SK-N-SH (cell line): ENCODE data around the gene KBTBD13. TPM values are rescaled to one million over a fixed set of nuclear protein-coding genes. Genes with fewer than 3 reads are reported as not detected.
A peak's percentile ranks its signal among the peaks of the same experiment; 100 is the strongest.

Experiments
- CTCF ChIA-PET: fragments of 300-600, 350-600 bp; formaldehyde crosslinking; extraction: SDS; loops from one replicate; lab custom pipeline; 2021; lab: Yijun Ruan, JAX
- POLR2A ChIA-PET: fragments of 350-600 bp; sonication (Branson Sonifier 250); formaldehyde crosslinking; extraction: SDS; loops from one replicate; lab custom pipeline; 2020; ENCODE audit warnings: antibody characterized with exemption, inconsistent platforms; lab: Yijun Ruan, JAX
- DNase-seq: peaks from one replicate; pipeline ENCODE4 v3.0.0; 2012
- H2AFZ ChIP-seq: fragments of 200-600 bp; sonication (generic); 2 replicates; pipeline ENCODE4 v1.8.1; 2016; ENCODE audit warnings: antibody characterized with exemption, mild to moderate bottlenecking, low read depth
- H3F3A ChIP-seq: fragments of 200-600 bp; sonication (generic); replicated peaks from 2 replicates; pipeline ENCODE3; 2016; ENCODE audit warnings: antibody characterized with exemption, mild to moderate bottlenecking; ENCODE audit not compliant: insufficient read depth
- H3K27ac ChIP-seq, 2 experiments: fragments of 200-500 bp in 1 of 2; fragments of 200-600 bp in 1 of 2; sonication (Bioruptor generic) in 1 of 2; sonication (generic), shearing (Covaris generic) in 1 of 2; 2 replicates each; pipeline versions ENCODE4 v1.5.1 to v1.6.1; 2014 to 2016; ENCODE audit warnings: low read depth in 2 of 2, inconsistent platforms in 1 of 2, low read length in 1 of 2, mild to moderate bottlenecking in 1 of 2, mixed read lengths in 1 of 2
- H3K27me3 ChIP-seq: fragments of 200-600 bp; sonication (generic), shearing (Covaris generic); 2 replicates; pipeline ENCODE4 v1.6.1; 2016; ENCODE audit warnings: mixed run types; ENCODE audit not compliant: insufficient read depth
- H3K36me3 ChIP-seq, 2 experiments: fragments of 200-500 bp in 1 of 2; fragments of 200-600 bp in 1 of 2; sonication (Bioruptor generic) in 1 of 2; sonication (generic) in 1 of 2; replicated peaks in 1 of 2; 2 replicates each; pipeline versions ENCODE3 to v1.5.1; 2014 to 2016; ENCODE audit warnings: low read length in 1 of 2, mild to moderate bottlenecking in 1 of 2; ENCODE audit not compliant: insufficient read depth in 2 of 2, control insufficient read depth in 1 of 2
- H3K4me1 ChIP-seq, 2 experiments: fragments of 200-500 bp in 1 of 2; fragments of 200-600 bp in 1 of 2; sonication (Bioruptor generic) in 1 of 2; sonication (generic), shearing (Covaris generic) in 1 of 2; 2 replicates each; pipeline versions ENCODE4 v1.5.1 to v1.6.1; 2014 to 2016; ENCODE audit warnings: low read depth in 1 of 2, low read length in 1 of 2, mixed run types in 1 of 2; ENCODE audit not compliant: insufficient read depth in 2 of 2, control insufficient read depth in 1 of 2
- H3K4me2 ChIP-seq: fragments of 200-600 bp; sonication (generic), shearing (Covaris generic); 2 replicates; pipeline ENCODE4 v1.6.1; 2017; ENCODE audit warnings: mixed run types
- H3K4me3 ChIP-seq, 2 experiments: fragments of 200-500 bp in 1 of 2; fragments of 200-600 bp in 1 of 2; sonication (Bioruptor generic) in 1 of 2; sonication (generic), shearing (Covaris generic) in 1 of 2; 2 replicates each; pipeline versions ENCODE4 v1.5.1 to v1.8.1; 2014 to 2016; ENCODE audit warnings: low read depth in 2 of 2, inconsistent platforms in 1 of 2, low read length in 1 of 2, mild to moderate bottlenecking in 1 of 2, mixed read lengths in 1 of 2, moderate library complexity in 1 of 2
- H3K79me2 ChIP-seq: fragments of 200-600 bp; sonication (generic); 2 replicates; pipeline ENCODE4 v1.8.1; 2017; ENCODE audit warnings: mild to moderate bottlenecking; ENCODE audit not compliant: insufficient read depth
- H3K9ac ChIP-seq: fragments of 200-600 bp; sonication (generic); 2 replicates; pipeline ENCODE4 v1.6.1; 2017; ENCODE audit warnings: mixed run types
- H3K9me2 ChIP-seq: fragments of 200-600 bp; sonication (generic); 2 replicates; pipeline ENCODE4 v1.6.1; 2017; ENCODE audit warnings: mixed run types
- H3K9me3 ChIP-seq: fragments of 200-600 bp; sonication (generic); 2 replicates; pipeline ENCODE4 v1.6.1; 2017; ENCODE audit warnings: mixed run types, mild to moderate bottlenecking, moderate library complexity
- H4K20me1 ChIP-seq: fragments of 200-600 bp; sonication (generic); 2 replicates; pipeline ENCODE4 v1.6.1; 2017; ENCODE audit warnings: mild to moderate bottlenecking, mixed run types; ENCODE audit not compliant: insufficient read depth
- CHD2 ChIP-seq: fragments of 150-350 bp; IDR thresholded peaks from 2 replicates; pipeline ENCODE4 v1.6.1; 2018; ENCODE audit warnings: low read length; ENCODE audit not compliant: partially characterized antibody
- GATA2 ChIP-seq: sonication (generic); formaldehyde crosslinking; IDR thresholded peaks from 2 replicates; pipeline ENCODE4 v1.5.0; 2020; ENCODE audit warnings: mild to moderate bottlenecking, missing genetic modification reagents
- IRF3 ChIP-seq: fragments of 150-350 bp; IDR thresholded peaks from 2 replicates; pipeline ENCODE4 v1.6.1; 2016; ENCODE audit warnings: mild to moderate bottlenecking, low read depth, low read length
- MEF2A ChIP-seq: IDR thresholded peaks from 2 replicates; pipeline ENCODE4 v1.4.0; 2012; ENCODE audit warnings: low read depth, borderline replicate concordance
- MXI1 ChIP-seq: IDR thresholded peaks from 2 replicates; pipeline ENCODE4 v1.6.1; 2012; ENCODE audit warnings: mild to moderate bottlenecking, low read depth, low read length, improper control_type of control experiment
- NRF1 ChIP-seq: IDR thresholded peaks from 2 replicates; pipeline ENCODE4 v1.6.1; 2012; ENCODE audit warnings: low read depth, mild to moderate bottlenecking, low read length
- PBX3 ChIP-seq: IDR thresholded peaks from 2 replicates; pipeline ENCODE4; 2012
- RCOR1 ChIP-seq: fragments of 150-350 bp; IDR thresholded peaks from 2 replicates; pipeline ENCODE4 v1.6.1; 2017; ENCODE audit warnings: antibody characterized with exemption, low read length
- RFX5 ChIP-seq: IDR thresholded peaks from 2 replicates; pipeline ENCODE4 v1.6.1; 2012; ENCODE audit warnings: mild to moderate bottlenecking, improper control_type of control experiment, low read length
- RXRA ChIP-seq: IDR thresholded peaks from 2 replicates; pipeline ENCODE4 v1.4.0; 2012; ENCODE audit warnings: low read depth, mild to moderate bottlenecking, borderline replicate concordance
- SIN3A ChIP-seq: IDR thresholded peaks from 2 replicates; pipeline ENCODE4 v1.6.1; 2012; ENCODE audit warnings: low read depth, mild to moderate bottlenecking, low read length, moderate library complexity, borderline replicate concordance
- SMC3 ChIP-seq: IDR thresholded peaks from 2 replicates; pipeline ENCODE4 v1.6.1; 2012; ENCODE audit warnings: low read depth, low read length, improper control_type of control experiment
- TCF12 ChIP-seq: IDR thresholded peaks from 2 replicates; pipeline ENCODE4 v1.4.0; 2012
- TEAD4 ChIP-seq: IDR thresholded peaks from 2 replicates; pipeline ENCODE4 v1.4.0; 2012; ENCODE audit warnings: mild to moderate bottlenecking, borderline replicate concordance; ENCODE audit not compliant: insufficient read depth
- USF1 ChIP-seq: IDR thresholded peaks from 2 replicates; pipeline ENCODE4 v1.4.0; 2012; ENCODE audit warnings: low read depth, borderline replicate concordance
- WGBS: methylation state at CpG from one replicate; pipeline ENCODE4 v1.1.6; 2017; ENCODE audit warnings: low lambda C conversion rate; 5-methylcytosine and 5-hydroxymethylcytosine counted together
- polyA plus RNA-seq, 3 experiments: library from polyadenylated mRNA; depleted of rRNA; stranded (reverse); fragments of >200 nt; gene quantifications; 2 replicates each; pipeline ENCODE4 v1.2.3, GENCODE V29; 2012
- TF ChIP-seq, protein P1 (sequence below): fragments of 150-350 bp; IDR thresholded peaks from 2 replicates; pipeline ENCODE4 v1.6.1; 2017; ENCODE audit warnings: antibody characterized with exemption, low read length, low read depth, borderline replicate concordance
- TF ChIP-seq, protein P2 (sequence below): IDR thresholded peaks from 2 replicates; pipeline ENCODE4 v1.4.0; 2012; ENCODE audit warnings: low read depth

KBTBD13 gene
- polyA plus RNA-seq, 1 of the 3 experiments (the other 2 are of a cell fraction), result not detected

DNA sequence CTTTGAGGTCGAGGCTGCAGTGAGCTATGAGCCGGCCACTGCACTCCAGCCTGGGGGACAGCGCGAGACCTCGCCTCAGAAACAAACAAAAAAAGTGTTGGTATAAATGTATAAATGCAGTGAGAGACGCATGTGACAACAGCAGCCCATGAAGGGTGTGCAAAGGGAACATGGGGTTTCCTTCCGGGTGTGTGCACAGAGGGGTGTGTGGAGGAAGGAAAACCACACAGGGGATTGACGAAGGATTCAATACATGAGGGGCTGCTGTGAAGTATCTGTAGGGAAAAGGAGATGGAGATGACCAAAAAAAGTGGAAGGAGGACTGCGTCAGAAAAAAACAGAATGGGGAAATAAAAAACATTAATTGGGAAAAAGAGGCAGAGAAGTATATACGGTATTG lies 48.2 kb upstream of the KBTBD13 start:
- ChIA-PET CTCF (no interaction called here), POLR2A (no interaction called here)
- Histone ChIP-seq H3K4me2 (peak overlapping the region; percentile 95), H3K27me3 (no peaks in the 10 kb centered on the region), H3K36me3 (peaks cover 18 to 27% of the 10 kb centered on the region in 2 experiments), H3K4me3 (peak overlapping the region; percentile 76 to 92), H3K4me1 (peaks cover 0 to 6% of the 10 kb centered on the region in 2 experiments; a peak in 2 of 4 replicates), H3K9ac (peak overlapping the region; percentile 75; the same call in 1 of the 2 replicates), H3F3A (no peaks in the 10 kb centered on the region), H3K79me2 (peaks cover 25% of the 10 kb centered on the region), H3K27ac (no peak overlapping the region), H3K9me3 (no peaks in the 10 kb centered on the region), H3K9me2 (no peaks in the 10 kb centered on the region), H4K20me1 (no peaks in the 10 kb centered on the region), H2AFZ (peak overlapping the region; percentile 93; the same call in 1 of the 2 replicates)
- TF ChIP-seq NRF1 (no peak), TCF12 (no peak), PBX3 (no peak), MXI1 (no peak), GATA2 (CRISPR knock-in tag) (no peak), TEAD4 (no peak), RXRA (no peak), CHD2 (no peak), RCOR1 (no peak), SIN3A (no peak), SMC3 (no peak), RFX5 (no peak), USF1 (no peak), IRF3 (no peak), MEF2A (no peak)
- TF ChIP-seq, protein P1, sequence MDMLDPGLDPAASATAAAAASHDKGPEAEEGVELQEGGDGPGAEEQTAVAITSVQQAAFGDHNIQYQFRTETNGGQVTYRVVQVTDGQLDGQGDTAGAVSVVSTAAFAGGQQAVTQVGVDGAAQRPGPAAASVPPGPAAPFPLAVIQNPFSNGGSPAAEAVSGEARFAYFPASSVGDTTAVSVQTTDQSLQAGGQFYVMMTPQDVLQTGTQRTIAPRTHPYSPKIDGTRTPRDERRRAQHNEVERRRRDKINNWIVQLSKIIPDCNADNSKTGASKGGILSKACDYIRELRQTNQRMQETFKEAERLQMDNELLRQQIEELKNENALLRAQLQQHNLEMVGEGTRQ, result no peak
- TF ChIP-seq, protein P2, sequence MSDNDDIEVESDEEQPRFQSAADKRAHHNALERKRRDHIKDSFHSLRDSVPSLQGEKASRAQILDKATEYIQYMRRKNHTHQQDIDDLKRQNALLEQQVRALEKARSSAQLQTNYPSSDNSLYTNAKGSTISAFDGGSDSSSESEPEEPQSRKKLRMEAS, result no peak
- WGBS, result 71% methylated on average over 10 of the region's 10 CpGs
- DNase-seq, result no peak
